T47D (cell line): Measurements from ENCODE around the gene HTR2A.

ENCODE experiments used
- DNase-seq, 2 experiments: peaks; one replicate each; pipeline versions ENCODE4 v3.0.0 to v3.0.0-alpha.2; 2011 to 2012; ENCODE audit warnings: low read depth in 1 of 2, low spot score in 1 of 2
- JUND ChIP-seq: IDR thresholded peaks from 2 replicates; pipeline ENCODE4 v1.6.1; 2012; ENCODE audit warnings: low read depth
- in situ Hi-C: cut with HindIII; loops from 2 replicates; pipeline ENCODE4 v1.10.0; 2016; ENCODE audit warnings: low sequenced_read_pairs, low pct_unique_long_range_greater_than_20kb

The HTR2A gene

DNA sequence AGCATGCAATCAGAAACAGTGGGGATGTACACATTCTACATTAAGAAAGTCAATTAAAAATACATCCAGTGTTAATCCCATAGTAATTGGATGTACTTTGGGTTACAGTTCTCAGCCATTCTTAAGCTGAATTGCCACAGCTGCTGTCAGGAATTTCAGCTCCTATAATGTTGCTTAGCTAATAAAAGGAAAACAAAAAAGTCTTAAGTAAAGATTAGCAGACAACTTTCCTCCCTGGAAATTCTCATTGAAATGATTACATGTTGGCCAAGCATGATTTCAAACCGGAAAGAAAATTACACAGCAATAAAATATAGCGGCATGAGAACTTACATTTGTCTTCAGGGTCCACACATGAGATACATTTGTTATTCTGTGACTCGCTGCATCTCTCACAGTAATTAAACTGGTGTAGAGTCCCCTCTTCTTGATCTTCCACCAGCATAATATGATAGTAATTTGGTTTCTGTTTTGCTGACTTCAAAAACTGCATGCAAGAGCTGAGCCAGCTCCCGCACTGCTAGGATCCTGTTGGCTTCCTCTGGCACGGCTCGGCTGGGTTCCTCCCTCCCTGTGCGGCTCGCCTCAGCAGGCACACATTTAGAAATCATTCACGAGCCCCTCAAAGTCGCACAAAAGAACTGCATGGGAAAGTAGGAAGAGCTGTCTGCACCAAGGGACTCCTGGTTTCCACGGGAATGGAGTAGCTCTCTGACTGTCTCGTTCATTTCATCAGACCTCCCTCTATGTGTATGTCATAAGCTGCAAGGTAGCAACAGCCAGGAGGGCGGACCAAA, at the start of gene HTR2A:
Gene HTR2A, minus strand, starts transcription at position 713 of the 797 bp plus-strand sequence. CDS start 1,147 bp downstream, outside the sequence.
- no peak for DNase-seq
- no peak for TF ChIP-seq JUND
- in situ Hi-C loops, result no loop called here

DNA sequence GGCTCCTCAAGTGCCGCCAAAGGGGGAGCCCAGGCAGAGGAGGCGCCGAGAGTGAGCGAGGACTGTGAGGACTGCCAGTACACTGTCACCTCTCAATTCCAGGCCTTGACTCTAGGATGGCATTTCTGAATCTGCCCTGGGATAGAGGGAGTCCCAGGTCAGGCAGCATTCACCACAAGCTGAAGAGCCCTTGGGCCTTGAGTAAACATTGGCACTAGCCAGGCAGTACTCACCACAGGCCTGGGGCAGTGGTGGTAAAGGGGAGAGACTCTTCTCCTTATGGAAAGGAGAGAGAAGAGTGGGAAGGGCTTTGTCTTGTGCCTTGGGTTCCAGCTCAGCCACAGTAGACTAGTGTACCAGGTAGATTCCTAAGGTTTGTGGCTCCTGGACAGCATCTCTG, 39.7 kb upstream of the HTR2A start:
- no peak for TF ChIP-seq JUND
- DNase-seq, result peak in 1 of 2 experiments; percentile 5
- in situ Hi-C loops, result no loop called here

DNA sequence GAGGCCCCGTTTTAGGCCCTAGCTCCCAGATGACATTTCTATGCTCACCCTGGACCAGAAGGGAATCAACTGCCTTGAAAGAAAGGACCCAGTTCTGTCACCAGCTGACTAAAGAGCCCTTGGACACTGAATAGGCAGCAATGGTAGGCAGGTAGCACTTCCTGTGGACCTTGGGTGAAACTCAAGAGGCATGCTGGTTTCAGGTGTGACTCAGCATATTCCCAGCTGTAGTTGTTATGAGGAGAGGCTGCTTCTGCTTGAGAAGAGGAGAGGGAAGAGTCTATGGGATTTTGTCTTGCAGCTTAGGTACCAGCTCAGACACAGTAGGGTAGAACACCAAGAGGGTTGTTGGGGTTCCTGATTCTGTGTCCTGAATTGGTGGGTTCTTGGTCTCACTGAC, 37.9 kb upstream of the HTR2A start:
- TF ChIP-seq JUND, result no peak
- peak in 1 of 2 experiments; percentile 7 for DNase-seq

DNA sequence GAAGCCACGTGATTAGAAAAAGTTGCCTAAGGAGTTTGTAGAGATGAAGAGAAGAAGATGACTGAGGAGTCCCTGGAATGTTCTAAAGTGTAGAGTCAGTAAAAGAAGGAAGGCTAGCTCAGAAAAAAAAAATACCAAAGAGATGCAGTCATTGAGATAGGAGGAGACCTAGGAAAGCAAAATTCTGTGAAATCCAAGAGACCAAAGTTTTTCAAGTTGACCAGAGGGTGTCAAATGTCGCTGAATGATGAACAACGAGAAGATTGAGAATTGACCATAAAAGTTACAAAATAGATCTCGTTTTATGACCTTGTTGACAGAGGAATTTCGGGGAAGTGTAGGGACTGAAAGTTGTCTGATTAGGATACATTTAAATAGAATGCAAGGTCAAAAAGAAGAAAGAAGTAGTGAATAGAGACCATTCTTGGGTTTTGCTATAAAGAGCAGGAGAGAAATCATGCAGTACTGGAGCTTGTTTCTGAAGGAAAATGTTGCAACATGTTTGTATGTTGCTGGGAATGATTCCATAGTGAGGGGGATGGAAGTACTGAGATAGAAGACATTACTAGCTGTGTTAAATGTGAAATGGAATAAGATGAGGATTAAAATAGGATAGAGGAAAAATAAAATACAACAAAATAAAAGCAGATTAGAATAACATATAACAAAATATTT, 30.2 kb upstream of the HTR2A start:
- no peak for DNase-seq
- TF ChIP-seq JUND, result no peak
- in situ Hi-C loops, result no loop called here

More for the DNA sequence above, 37.9 kb upstream of the HTR2A start:
- in situ Hi-C loops, result no loop called here

DNA sequence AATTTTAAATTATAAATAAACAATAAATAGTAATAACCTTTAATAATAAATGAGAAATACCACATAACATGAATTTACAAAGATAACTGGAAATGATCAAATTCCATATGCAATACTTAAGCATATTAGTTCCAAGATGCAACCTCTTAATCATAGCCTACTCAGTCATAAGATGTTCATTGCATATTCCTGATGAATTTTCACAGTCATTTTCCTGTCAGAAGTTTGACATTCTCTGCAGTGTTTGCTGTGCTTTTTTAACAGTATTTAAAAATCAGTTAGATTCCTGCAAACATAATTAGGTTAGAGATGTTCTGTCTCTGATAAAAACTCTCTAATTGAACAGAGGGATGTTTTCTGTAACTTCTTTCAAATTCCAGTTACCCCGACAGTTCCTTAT, 28.6 kb upstream of the HTR2A start:
- in situ Hi-C loops, result no loop called here
- DNase-seq, result no peak
- no peak for TF ChIP-seq JUND

DNA sequence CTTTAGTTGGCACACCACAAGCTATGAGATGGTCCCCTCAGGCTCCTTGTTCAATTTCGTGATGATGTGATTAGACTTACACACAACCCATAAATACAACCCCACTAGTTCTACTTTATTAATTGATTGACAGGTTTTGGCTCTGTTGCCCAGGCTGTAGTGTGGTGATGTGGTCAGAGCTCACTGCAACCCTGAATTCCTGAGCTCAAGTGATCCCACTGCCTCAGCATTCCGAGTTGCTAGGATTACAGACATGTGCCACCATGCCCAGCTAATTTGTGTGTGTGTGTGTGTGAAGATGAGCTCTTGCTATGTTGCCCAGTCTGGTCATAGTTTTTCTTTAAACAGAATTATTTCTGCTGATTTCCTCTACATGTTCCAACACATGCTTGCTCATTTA, 17.5 kb upstream of the HTR2A start:
- in situ Hi-C loops, result no loop called here

DNA sequence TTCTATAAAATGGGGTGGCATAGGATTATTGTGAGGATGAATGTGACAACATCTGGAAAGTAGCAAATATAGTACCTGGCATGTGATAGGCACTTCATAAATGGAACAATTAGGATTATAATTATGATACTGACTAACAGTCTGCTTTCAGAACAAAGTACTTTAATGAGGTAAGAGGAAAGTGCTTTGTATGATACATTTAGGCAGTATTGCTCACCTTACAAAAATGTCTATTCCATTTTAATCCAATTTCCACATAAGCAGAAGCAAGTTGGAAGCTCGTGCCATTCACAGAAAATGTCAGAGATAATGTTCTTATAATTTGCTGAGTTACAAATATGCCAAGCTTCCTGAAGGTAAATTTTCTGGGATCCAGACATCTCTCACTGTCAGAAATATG, 16.9 kb upstream of the HTR2A start:
- TF ChIP-seq JUND, result no peak
- no peak for DNase-seq
- in situ Hi-C loops, result no loop called here

More for the DNA sequence above, 17.5 kb upstream of the HTR2A start:
- no peak for TF ChIP-seq JUND
- DNase-seq, result no peak

DNA sequence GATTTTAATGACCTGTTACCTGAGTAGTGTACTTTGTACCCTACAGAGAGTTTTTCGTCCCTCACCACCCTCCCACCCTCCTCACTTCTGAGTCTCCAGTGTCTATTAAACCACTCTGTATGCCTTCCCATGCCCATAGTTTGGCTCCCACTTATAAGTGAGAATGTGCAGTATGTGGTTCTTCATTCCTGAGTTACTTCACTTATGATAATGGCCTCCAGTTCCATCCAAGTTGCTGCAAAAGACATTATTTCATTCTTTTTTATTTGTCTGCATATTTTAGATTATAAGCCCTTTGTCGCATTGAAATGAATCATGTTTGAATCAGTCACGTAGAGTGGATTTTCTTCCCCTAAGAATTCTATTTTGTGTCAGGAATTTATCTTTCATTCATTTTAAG, 12.2 kb upstream of the HTR2A start:
- TF ChIP-seq JUND, result no peak
- in situ Hi-C loops, result no loop called here
- DNase-seq, result no peak

DNA sequence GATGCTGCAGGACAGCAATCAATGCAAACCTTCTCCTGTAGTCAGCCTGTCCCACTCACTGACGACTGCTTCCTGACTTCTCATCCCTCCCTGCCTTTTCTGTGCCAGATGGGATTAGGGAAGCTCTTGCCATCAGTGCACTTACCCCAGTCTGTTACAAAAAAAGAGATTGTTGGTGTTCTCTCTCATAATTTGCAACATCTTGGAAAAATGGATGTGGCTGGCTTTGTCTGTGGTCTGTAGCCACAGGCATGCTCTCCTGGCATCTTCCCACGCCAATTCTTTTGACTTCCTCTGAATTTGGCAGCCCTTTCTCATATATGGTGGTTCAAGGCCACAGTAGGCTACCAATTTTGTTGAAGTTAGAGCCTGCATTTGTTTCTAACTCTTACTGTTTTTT, 11.6 kb upstream of the HTR2A start:
- in situ Hi-C loops, result no loop called here
- DNase-seq, result no peak
- TF ChIP-seq JUND, result no peak

DNA sequence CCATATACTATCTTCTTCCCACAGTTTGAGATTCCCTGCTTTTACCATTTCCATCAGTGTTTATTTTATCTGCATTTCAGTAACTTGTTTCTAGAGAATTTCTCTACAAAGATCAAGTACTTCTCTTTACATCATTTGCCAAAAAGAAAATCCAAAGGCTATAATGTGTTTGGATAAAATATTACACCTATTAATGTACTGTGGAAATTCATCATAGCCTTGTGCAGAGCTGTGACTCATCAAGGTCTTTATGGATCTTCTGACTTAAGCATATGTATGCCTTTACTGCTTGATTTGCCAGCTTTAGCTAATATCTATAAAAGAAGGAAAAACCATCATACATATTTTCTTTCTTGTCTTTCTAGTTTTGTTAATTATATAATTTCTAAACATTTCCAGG, 9.6 kb upstream of the HTR2A start:
- in situ Hi-C loops, result no loop called here
- no peak for TF ChIP-seq JUND
- DNase-seq, result no peak

DNA sequence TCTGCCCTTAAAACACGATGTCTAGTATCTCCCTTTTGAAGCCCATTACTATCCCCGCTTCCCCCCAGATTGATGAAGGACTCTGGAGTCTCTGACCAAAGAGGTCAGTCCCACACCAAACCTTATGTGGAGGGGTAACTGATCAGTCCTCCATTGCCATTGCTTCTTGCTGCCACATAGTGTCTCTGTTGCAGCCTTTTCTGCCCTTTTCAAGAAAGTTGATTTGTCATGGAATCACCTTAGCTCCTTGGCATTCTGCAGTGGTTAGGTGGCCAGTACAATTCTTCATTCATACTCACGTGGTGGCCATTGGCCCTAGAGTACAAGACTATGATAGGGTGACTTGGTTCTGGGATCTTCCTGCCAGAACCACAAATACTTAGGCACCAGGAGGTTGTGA, 8.4 kb upstream of the HTR2A start:
- in situ Hi-C loops, result no loop called here
- TF ChIP-seq JUND, result no peak
- DNase-seq, result peak in 1 of 2 experiments; percentile 9

DNA sequence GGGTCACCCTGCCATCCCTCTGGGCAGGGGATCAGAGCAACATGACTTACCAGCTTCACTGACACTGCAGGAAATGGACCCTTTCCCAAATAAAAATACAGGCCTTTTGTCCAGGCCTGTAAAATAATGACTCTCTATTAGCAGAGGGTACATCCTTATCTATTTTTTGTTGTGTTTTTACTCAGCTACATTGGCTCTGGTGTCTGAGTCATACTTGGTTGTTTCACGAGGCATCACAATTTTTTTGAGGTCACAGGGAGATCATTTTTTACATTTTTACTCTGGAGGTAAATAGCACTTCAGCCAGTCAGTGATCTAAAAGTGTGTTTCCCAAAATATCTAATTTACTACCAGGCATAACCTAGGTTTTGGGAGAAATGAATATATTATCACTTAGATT, 6.9 kb upstream of the HTR2A start:
- no peak for TF ChIP-seq JUND
- DNase-seq, result no peak
- in situ Hi-C loops, result no loop called here

DNA sequence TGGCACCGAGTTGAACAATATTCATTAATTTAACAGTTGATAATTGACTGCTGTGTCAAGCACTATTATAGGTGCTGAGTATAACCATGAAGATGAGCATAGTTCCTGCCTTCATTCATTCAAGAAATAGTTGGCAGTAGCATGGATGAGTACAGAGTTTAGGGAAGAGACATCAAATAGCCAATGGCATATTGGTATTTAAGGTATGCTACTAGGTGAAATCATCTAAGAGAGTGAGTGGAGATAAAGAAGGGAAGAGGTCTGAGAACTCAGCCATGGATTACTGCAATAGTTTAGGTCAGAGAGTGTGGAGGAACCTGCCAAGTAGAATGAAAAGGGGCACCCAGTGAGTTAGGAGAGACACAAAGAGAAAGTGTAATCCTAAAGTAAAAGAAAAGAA, 4.9 kb upstream of the HTR2A start:
- in situ Hi-C loops, result no loop called here
- no peak for DNase-seq
- TF ChIP-seq JUND, result no peak
